ENCODE results near the gene CPZ. TPM values are rescaled to one million over a fixed set of nuclear protein-coding genes. Genes with fewer than 3 reads are reported as not detected.

The CPZ gene
- total RNA-seq, 1 donor from 2014 or later = not detected

DNA sequence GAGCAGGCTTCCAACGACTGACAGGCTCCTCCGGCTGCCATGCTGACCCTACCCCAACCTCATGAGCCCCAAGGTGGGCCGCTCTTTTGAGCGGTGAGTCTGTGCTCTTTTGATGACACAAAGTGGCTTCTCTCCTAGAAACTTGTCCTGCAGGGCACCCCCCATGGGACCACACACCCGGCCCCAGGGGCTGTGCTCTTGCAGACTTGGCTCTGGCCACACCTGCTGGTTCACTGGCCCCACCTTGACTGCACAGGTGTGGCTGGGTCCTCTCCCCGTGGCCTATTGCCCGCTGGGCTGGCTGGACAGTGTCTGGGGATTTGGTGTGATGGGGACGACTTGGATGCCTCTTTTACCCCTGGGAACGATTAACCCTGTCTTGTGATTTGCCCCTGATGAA lies 1.5 kb upstream of the CPZ start:
- Mint-ChIP-seq H3K4me1 (peaks cover 4% of the 10 kb centered on the region), H3K9me3 (no peaks in the 10 kb centered on the region), H3K27me3 (ENCODE audit: low read depth) (peaks cover 81% of the 10 kb centered on the region), H3K4me3 (no peak overlapping the region), H3K36me3 (ENCODE audit: low read depth) (no peaks in the 10 kb centered on the region), H3K27ac (ENCODE audit: unreplicated experiment) (no peak overlapping the region)
- TF ChIP-seq, protein P1, sequence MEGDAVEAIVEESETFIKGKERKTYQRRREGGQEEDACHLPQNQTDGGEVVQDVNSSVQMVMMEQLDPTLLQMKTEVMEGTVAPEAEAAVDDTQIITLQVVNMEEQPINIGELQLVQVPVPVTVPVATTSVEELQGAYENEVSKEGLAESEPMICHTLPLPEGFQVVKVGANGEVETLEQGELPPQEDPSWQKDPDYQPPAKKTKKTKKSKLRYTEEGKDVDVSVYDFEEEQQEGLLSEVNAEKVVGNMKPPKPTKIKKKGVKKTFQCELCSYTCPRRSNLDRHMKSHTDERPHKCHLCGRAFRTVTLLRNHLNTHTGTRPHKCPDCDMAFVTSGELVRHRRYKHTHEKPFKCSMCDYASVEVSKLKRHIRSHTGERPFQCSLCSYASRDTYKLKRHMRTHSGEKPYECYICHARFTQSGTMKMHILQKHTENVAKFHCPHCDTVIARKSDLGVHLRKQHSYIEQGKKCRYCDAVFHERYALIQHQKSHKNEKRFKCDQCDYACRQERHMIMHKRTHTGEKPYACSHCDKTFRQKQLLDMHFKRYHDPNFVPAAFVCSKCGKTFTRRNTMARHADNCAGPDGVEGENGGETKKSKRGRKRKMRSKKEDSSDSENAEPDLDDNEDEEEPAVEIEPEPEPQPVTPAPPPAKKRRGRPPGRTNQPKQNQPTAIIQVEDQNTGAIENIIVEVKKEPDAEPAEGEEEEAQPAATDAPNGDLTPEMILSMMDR (conservative IDR thresholded peaks at IDR 0.05) = no peak
- DNase-seq (ENCODE audit: low read depth, low spot score) = no peak

DNA sequence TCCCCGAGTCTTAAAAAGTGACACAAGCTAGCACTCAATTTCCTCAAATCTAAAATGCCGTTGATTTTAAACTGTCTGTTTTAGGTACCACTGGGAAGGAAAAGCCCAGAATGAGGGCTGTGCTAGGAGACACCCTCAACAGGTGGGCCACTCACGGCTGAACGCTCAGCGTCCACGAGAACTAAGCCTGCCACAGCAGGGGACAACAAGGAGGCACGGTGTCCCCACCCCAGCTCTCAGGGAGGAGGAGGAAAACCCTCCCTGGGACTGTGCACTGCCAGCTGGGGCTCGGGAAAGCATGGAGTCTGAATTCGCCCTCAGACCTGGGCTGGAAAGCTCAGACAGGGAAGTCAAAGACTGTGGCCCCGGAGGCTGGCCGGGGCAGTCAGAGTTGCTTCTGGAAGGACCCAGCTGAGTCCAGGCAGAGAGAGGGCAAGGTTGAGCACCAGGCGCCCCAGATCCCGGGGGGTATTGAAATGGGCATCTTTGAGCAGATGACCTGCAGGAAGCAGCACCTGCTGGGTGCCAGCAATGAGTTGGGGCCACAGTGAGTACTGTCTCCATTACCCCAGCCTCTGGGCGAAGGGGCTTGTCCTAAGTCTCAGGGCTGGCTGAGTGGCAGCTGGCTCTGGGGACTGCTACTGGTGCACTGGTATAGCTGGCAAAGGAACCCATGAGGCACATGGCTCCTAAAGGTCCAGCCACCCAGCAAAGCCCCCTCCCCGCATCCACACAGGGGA lies 769 bp upstream of the CPZ start:
- no peak overlapping the region for H3K4me3 Mint-ChIP-seq
- H3K36me3 Mint-ChIP-seq (ENCODE audit: low read depth) = no peaks in the 10 kb centered on the region
- TF ChIP-seq, protein P1 (conservative IDR thresholded peaks at IDR 0.05) = no peak
- no peak overlapping the region for H3K27ac Mint-ChIP-seq (ENCODE audit: unreplicated experiment)
- H3K4me1 Mint-ChIP-seq = peaks cover 4% of the 10 kb centered on the region
- H3K9me3 Mint-ChIP-seq = no peaks in the 10 kb centered on the region
- DNase-seq (ENCODE audit: low read depth, low spot score) = no peak
- peaks cover 74% of the 10 kb centered on the region for H3K27me3 Mint-ChIP-seq (ENCODE audit: low read depth)

DNA sequence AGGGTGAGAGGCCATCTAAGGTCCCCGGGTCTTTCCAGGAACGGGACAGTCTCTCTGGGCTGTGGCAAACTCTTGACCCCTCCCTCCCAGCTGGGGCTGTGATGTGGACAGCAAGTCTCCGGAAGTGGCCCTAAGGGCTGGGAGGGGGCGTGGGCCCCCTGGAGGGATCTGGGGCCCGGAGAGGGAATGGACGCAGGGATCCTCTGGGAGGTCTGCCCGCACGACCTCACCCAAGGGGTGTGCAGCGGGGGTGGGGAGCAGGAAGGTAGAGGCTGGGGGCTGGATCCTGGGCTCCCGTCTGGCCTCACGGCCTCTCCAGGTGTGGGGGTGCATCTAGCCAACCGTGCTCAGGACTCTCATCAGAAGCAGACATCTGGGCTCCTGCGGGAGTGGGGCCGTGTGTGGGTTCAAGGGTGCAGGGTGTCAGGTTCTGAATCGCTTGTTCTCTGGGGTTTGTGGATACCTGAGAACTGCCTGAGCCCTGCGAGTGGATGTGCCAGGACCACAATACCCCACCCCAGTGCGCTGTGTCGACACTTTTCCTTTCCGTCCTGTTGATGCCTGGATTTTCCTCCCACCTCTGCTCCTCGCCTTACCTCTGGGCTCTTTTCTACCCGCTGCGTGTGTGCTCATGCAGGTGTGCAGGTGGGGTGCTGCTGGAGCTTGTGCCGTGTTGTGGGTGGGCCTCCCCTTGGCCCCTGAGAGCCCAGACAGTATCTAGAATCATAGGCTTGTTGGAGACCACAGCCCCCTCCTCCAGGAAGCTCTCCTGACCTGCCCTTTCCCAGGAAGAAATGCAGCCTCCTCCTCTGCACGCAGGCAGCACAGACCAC lies 915 bp downstream of the CPZ start:
- no peaks in the 10 kb centered on the region for H3K36me3 Mint-ChIP-seq (ENCODE audit: low read depth)
- TF ChIP-seq, protein P1 (conservative IDR thresholded peaks at IDR 0.05) = no peak
- peaks cover 57% of the 10 kb centered on the region for H3K27me3 Mint-ChIP-seq (ENCODE audit: low read depth)
- no peak overlapping the region for H3K27ac Mint-ChIP-seq (ENCODE audit: unreplicated experiment)
- H3K4me1 Mint-ChIP-seq = peaks cover 4% of the 10 kb centered on the region
- no peaks in the 10 kb centered on the region for H3K9me3 Mint-ChIP-seq
- no peak overlapping the region for H3K4me3 Mint-ChIP-seq
- no peak for DNase-seq (ENCODE audit: low read depth, low spot score)

DNA sequence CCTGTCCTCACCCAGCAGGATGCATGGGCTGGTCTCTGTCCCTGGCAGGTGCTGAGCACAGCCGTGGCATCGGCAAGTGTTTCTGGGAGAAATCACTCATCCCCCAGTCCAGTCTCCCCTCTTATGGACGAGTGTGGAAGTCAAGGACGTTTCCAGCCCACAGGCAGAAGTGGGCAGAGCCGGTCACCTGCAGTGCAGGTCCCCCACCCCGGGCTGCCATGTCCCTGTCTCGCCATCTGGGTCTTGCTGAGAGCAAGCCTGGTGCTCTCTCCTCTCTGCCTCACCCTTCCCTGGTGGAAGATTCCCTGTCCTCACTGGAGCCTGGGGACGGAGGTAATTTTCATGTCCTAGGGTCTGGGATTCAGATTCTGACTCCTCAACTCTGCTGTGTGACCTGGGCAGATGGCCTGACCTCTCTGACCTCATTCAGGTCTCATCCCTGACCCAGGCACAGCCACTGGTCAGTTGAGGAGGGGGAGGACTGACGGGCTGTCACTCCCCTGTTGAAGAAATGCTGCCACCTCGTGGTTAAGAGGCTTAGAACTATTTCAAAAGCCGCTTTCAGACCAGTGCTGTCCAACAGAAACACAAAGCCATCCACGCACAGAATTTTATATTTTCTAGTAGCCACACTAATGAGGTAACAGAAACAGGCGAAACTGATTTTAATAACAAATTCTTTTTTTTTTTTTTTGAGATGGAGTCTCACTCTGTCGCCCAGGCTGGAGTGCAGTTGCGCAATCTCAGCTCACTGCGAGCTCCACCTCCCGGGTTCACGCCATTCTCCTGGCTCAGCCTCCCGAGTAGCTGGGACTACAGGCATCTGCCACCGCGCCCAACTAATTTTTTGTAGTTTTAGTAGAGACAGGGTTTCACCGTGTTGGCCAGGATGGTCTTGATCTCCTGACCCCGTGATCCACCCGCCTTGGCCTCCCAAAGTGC lies 1.8 kb downstream of the CPZ start:
- TF ChIP-seq, protein P1 (conservative IDR thresholded peaks at IDR 0.05) = peak; percentile 85
- H3K9me3 Mint-ChIP-seq = no peaks in the 10 kb centered on the region
- H3K27me3 Mint-ChIP-seq (ENCODE audit: low read depth) = peaks cover 51% of the 10 kb centered on the region
- peaks cover 4% of the 10 kb centered on the region for H3K4me1 Mint-ChIP-seq
- DNase-seq (ENCODE audit: low read depth, low spot score) = peak; percentile 65
- H3K36me3 Mint-ChIP-seq (ENCODE audit: low read depth) = no peaks in the 10 kb centered on the region
- no peak overlapping the region for H3K4me3 Mint-ChIP-seq
- no peak overlapping the region for H3K27ac Mint-ChIP-seq (ENCODE audit: unreplicated experiment)
